BE2C (cell line): ENCODE measurements around the gene GTF3C4. TPM values are rescaled to one million over a fixed set of nuclear protein-coding genes. Genes with fewer than 3 reads are reported as not detected.

ENCODE experiments used
- DNase-seq: peaks from one replicate; pipeline ENCODE4 v3.0.0-alpha.2; 2020
- H3K27me3 ChIP-seq: fragments of 250-450 bp; sonication (Bioruptor Pico); 2 replicates; pipeline ENCODE4 v1.5.1; 2020; ENCODE audit warnings: mild to moderate bottlenecking
- H3K36me3 ChIP-seq: fragments of 250-450 bp; sonication (Bioruptor Pico); 2 replicates; pipeline ENCODE4 v1.5.1; 2020; ENCODE audit warnings: mild to moderate bottlenecking
- H3K4me1 ChIP-seq: fragments of 250-450 bp; sonication (Bioruptor Pico); 2 replicates; pipeline ENCODE4 v1.5.1; 2020
- H3K4me3 ChIP-seq: 2 replicates; pipeline ENCODE4 v1.5.1; 2011; ENCODE audit warnings: low read depth, low read length
- H3K9me3 ChIP-seq: fragments of 250-450 bp; sonication (Bioruptor Pico); 2 replicates; pipeline ENCODE4 v1.5.1; 2020
- polyA plus RNA-seq: library from polyadenylated mRNA; unstranded; fragments of >200 nt; gene quantifications from one replicate; pipeline ENCODE4 v1.2.1, GENCODE V29; 2012; ENCODE audit warnings: low read depth, missing spikeins; ENCODE audit not compliant: insufficient read length, insufficient read depth
- TF ChIP-seq, protein P1 (sequence below): IDR thresholded peaks from 2 replicates; pipeline ENCODE4 v1.5.1; 2012; ENCODE audit warnings: mild to moderate bottlenecking, low read depth, low read length

Gene GTF3C4, protein sequence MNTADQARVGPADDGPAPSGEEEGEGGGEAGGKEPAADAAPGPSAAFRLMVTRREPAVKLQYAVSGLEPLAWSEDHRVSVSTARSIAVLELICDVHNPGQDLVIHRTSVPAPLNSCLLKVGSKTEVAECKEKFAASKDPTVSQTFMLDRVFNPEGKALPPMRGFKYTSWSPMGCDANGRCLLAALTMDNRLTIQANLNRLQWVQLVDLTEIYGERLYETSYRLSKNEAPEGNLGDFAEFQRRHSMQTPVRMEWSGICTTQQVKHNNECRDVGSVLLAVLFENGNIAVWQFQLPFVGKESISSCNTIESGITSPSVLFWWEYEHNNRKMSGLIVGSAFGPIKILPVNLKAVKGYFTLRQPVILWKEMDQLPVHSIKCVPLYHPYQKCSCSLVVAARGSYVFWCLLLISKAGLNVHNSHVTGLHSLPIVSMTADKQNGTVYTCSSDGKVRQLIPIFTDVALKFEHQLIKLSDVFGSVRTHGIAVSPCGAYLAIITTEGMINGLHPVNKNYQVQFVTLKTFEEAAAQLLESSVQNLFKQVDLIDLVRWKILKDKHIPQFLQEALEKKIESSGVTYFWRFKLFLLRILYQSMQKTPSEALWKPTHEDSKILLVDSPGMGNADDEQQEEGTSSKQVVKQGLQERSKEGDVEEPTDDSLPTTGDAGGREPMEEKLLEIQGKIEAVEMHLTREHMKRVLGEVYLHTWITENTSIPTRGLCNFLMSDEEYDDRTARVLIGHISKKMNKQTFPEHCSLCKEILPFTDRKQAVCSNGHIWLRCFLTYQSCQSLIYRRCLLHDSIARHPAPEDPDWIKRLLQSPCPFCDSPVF
- polyA plus RNA-seq: 19.5 TPM

DNA sequence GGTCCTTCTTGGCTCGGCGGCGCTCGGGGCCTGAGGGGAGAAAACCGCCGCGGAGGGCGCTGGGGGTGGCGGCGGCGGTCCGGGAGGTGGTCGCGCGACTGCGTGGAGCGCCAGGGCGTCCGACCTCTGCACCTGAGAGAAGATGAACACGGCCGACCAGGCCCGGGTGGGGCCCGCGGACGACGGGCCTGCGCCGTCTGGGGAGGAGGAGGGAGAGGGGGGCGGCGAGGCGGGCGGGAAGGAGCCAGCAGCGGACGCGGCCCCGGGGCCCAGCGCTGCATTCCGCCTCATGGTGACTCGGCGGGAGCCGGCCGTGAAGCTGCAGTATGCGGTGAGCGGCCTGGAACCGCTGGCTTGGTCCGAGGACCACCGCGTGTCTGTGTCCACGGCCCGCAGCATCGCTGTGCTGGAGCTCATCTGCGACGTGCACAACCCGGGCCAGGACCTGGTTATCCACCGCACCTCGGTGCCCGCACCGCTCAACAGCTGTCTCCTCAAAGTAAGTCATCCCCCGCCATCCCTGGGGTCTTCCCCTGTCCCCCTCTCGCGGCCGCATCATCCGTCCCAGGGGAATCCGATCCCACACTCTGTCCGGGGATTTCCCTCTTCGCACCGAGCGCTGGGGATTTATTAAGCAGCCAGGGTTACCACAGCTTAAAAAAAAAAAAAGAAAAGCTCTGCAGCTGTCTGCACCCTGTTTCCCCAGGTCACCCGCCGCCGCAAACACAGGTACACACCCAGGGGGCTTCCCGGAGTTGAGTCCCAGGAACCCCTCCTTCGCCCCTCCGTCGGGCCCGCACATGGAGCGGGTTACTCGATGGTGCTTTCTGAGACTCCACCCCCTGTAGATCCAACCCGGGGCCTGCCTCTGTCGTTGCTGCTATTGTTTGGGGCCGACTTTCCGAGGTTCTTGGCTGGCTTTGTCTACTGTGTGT, at the start of gene GTF3C4:
Gene GTF3C4 (plus strand): TSS at position 8 of the 935 bp plus-strand sequence. CDS start 135 bp downstream, at position 143.
- TF ChIP-seq, protein P1, sequence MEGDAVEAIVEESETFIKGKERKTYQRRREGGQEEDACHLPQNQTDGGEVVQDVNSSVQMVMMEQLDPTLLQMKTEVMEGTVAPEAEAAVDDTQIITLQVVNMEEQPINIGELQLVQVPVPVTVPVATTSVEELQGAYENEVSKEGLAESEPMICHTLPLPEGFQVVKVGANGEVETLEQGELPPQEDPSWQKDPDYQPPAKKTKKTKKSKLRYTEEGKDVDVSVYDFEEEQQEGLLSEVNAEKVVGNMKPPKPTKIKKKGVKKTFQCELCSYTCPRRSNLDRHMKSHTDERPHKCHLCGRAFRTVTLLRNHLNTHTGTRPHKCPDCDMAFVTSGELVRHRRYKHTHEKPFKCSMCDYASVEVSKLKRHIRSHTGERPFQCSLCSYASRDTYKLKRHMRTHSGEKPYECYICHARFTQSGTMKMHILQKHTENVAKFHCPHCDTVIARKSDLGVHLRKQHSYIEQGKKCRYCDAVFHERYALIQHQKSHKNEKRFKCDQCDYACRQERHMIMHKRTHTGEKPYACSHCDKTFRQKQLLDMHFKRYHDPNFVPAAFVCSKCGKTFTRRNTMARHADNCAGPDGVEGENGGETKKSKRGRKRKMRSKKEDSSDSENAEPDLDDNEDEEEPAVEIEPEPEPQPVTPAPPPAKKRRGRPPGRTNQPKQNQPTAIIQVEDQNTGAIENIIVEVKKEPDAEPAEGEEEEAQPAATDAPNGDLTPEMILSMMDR: no peak
- H3K4me1 ChIP-seq: no peaks in the 10 kb centered on the region
- H3K9me3 ChIP-seq: peaks cover 4% of the 10 kb centered on the region; the same call in 1 of the 2 replicates
- H3K36me3 ChIP-seq: peaks cover 35% of the 10 kb centered on the region
- H3K4me3 ChIP-seq: peak within 1 kb of the TSS; percentile 97
- no peaks in the 10 kb centered on the region for H3K27me3 ChIP-seq
- peak; percentile 62 for DNase-seq

DNA sequence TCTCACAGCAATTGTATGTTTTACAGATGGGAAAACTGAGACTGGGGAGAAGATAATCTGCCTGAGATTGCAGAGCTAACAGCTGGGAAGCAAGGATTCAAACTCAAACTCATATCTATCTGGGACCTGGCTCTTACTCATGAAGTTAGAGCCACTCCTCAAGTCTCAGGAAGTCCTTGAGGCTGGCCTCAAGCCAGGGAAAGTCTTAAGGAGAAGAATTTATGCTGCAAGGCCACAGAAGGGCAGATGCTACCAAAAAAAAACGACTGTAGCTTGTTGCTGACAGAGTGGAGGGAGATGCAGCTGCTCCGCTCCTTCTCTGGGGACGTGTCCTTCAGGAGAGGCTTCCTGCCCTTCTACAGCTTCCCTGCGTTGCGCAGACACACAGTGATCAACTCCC, 48.1 kb upstream of the GTF3C4 start:
- no peak overlapping the region for H3K4me3 ChIP-seq
- no peaks in the 10 kb centered on the region for H3K9me3 ChIP-seq
- H3K36me3 ChIP-seq: peaks cover 50% of the 10 kb centered on the region
- H3K27me3 ChIP-seq: no peaks in the 10 kb centered on the region
- TF ChIP-seq, protein P1: no peak
- DNase-seq: no peak
- no peaks in the 10 kb centered on the region for H3K4me1 ChIP-seq

DNA sequence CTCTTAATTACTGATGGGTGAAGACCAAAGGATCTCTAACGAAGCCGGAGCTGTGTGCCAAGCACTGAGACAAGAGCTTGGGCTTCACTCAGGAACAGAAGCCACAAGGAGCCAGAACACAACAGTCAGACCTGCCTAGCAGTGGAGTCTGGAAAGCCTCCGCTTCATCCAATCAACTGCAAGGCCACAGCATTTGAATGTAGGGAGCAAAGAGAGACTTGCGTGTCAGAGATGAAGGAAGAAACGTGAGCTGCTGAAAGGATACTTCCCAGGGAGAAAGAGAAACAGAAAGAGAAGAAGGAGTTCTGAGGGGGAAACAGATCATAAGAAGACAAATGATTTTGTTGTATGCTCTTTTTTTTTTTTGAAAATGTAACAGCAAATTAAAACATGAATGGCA, 44.0 kb upstream of the GTF3C4 start:
- TF ChIP-seq, protein P1: no peak
- no peak overlapping the region for H3K4me3 ChIP-seq
- peaks cover 65% of the 10 kb centered on the region for H3K36me3 ChIP-seq
- no peaks in the 10 kb centered on the region for H3K27me3 ChIP-seq
- H3K9me3 ChIP-seq: no peaks in the 10 kb centered on the region
- no peaks in the 10 kb centered on the region for H3K4me1 ChIP-seq
- DNase-seq: no peak

DNA sequence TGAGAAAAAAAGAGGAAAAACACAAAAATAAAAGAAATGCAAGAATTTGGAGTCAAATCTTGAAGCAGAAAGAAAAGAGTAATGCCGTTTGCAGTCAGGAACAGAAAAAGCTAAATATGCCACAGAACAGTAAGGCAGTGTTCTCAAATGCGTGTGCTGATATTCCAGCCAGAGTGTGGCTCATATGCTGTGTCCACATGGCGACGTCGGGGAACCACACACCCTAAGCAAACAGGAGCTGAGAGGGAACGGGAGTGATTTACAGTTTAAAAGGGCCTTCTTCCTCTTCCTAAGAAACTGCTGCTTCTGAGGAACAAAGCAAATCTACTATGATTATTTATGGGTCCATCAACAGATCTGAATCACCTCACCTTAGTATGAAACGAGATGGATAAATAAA, 43.2 kb upstream of the GTF3C4 start:
- DNase-seq: no peak

DNA sequence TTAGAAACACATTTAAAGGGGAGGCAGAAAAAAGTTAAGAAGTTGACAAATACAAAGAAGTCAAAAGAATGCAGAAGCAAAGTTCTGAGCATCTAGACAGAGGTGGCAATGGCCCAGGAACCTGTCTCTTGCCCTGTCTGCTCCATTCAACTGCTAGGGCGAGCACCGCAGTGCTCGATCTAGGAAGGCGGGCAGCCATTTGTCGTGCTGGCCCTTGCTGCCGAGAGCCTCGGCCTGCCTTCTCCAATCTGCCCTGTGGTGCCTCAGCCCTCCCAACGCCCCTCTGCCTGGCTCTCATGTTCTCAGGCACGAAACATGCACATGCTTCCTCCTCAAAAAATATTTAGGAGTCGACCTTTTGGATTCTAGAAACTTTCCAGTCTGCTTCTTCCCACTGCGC, 42.7 kb upstream of the GTF3C4 start:
- H3K9me3 ChIP-seq: no peaks in the 10 kb centered on the region
- peaks cover 61% of the 10 kb centered on the region for H3K36me3 ChIP-seq
- TF ChIP-seq, protein P1: no peak
- no peaks in the 10 kb centered on the region; the same call in 1 of the 2 replicates for H3K4me1 ChIP-seq
- DNase-seq: no peak
- H3K4me3 ChIP-seq: no peak overlapping the region
- no peaks in the 10 kb centered on the region for H3K27me3 ChIP-seq

More for the DNA sequence above, 43.2 kb upstream of the GTF3C4 start:
- TF ChIP-seq, protein P1: no peak
- Histone ChIP-seq H3K36me3 (peaks cover 66% of the 10 kb centered on the region), H3K9me3 (no peaks in the 10 kb centered on the region), H3K4me3 (no peak overlapping the region), H3K27me3 (no peaks in the 10 kb centered on the region), H3K4me1 (no peaks in the 10 kb centered on the region; the same call in 1 of the 2 replicates)
